NCI-H69 (cell line): ENCODE data around the gene GSN.

Source experiments
- DNase-seq: peaks from one replicate; lab custom pipeline; 2025; lab: John Stamatoyannopoulos, UW

Gene GSN

DNA sequence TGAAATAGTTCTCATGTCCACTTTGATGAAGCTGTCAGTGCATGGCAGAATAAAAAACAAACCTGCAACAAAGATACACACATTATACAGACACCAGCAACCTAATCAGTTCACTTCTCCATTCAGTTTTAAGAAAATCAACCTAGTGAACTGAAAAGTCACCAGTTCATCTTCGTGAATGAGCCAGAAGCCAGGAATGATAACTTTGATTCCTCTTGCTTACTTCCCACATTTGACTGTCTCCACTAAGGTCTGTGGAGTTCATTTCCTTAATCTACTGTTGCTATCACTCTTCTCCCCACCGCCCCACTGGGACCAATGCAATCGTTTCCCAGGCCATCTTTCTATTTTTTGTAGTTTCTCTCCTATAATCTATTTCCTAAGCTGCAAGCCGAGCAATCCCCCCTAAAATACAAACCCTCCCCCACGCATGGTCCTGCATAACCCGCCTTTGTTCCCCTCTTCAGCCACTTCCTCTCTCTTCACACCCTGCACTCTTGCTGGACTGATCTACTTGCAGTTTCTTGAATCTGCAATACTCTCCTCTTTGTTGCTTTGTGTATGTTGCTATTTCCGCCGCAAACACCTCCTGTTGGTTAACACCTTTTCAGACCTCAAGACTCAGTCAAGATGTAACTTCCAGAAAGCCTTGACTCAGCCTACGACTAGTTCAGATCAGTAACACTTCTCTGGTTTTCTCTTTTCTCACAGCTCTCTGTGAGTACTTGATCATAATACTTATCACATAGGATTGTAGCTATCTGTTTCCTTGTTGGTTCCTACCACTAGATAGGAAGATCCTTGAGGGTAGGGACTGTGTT lies 85.5 kb downstream of the GSN start:
- DNase-seq = no peak

DNA sequence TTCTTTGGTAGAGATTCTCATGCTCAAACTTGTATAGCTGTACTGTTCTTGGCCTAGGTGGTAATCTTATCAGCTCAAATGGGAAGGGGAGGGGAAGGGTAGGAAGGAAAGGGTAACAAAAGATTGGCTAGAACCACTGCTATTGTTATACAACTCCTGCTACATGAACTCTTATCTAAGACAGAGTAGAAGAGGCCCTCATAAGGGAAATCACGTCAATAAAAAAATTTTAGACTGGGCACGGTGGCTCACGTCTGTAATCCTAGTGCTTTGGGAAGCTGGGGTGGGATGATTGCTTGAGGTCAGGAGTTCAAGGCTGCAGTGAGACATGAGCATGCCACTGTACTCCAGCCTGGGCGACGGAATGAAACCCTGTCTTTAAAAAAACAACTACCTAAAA lies 86.2 kb downstream of the GSN start:
- no peak for DNase-seq

DNA sequence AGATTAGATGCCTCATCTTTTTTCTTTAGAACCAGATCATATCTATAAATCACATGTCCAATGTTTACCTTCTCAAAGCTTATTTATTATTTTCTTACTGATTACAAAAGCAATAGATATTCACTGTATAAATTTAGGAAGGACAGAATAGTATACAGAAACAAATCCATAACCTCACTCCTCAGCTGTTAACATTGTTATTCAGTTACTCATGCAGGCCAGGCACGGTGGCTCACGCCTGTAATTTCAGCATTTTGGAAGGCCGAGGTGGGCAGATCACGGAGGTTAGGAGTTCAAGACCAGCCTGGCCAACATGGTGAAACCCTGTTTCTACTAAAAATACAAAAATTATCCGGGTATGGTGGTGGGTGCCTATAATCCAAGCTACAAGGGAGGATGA lies 86.8 kb downstream of the GSN start:
- no peak for DNase-seq

DNA sequence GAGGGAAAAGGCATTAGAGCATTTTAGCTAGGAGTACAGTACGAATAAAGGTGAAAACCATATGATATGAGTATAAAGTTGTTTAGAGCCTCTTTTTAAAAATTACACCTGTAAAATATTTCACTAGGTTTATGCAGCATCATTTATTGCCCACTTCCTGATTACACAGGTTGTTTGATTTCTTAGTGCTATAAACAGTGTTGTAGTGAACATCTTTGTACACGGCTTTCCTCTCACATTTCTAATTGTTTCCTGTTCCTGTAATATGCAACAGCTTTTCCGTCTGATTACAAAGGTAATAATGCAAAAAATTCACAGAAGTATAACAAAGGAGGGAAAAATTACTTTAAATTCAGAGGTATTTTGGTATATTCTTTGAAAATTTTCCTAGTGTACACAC lies 89.0 kb downstream of the GSN start:
- no peak for DNase-seq

DNA sequence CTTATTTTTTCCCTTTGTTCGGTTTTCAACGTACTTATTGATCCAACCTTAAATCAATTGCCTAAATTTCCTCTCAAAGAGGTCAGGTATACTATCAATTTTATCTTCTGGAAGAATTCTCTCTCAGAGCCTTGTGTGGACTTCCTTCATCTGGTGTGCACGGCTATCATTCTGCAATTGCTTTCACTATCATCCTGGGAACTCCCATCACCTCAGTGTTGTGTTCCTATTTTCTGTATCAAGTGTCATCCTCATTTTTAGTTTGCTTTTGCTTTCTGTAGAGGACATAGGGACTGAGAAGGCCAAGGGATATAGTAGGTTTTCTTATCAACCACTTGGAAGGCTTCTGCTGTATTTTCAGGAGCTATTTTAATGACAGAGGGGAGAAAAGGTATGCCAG lies 90.8 kb downstream of the GSN start:
- no peak for DNase-seq

DNA sequence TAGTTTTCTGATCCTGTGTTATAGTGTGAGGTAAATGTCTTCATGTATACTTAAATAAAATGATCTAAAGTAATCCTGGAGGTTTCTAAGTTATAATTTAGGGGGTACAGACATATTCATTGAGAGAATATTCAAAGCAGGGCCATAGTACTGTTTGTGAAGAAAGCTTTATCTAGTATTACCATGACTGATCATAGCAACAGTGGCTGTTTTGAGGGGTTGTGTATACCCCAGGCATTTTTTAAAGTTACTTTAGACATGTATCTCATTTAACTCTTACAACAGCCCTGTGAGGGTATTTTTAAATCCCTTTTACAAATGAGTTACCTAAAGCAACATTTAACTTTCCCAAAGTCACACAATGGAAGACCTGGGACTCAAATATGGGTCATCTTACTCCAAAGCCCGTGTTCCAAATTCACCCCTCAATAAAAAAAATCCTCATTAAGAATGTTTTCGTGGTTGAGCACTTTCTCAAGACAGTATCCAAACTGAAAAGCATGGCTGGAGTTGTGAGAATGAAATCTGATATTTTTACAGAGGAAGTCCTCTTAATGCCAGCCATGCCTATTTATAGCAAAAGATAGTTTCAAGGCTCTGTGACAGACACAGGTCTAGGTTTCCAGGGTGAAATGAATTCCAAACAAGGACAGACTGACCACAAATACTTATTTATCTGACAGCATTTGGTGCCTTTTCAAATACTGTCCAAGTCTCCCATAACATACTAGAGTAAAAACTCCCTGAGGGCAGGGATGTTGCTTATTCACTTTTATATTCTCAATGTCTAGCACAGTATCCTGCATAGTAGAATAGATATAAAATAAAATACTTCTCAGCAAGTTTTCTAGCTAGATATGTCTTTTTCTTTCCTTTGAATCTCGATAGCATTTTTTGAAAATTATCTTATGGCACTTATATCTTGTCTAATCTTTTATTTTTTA lies 91.7 kb downstream of the GSN start:
- DNase-seq = no peak

DNA sequence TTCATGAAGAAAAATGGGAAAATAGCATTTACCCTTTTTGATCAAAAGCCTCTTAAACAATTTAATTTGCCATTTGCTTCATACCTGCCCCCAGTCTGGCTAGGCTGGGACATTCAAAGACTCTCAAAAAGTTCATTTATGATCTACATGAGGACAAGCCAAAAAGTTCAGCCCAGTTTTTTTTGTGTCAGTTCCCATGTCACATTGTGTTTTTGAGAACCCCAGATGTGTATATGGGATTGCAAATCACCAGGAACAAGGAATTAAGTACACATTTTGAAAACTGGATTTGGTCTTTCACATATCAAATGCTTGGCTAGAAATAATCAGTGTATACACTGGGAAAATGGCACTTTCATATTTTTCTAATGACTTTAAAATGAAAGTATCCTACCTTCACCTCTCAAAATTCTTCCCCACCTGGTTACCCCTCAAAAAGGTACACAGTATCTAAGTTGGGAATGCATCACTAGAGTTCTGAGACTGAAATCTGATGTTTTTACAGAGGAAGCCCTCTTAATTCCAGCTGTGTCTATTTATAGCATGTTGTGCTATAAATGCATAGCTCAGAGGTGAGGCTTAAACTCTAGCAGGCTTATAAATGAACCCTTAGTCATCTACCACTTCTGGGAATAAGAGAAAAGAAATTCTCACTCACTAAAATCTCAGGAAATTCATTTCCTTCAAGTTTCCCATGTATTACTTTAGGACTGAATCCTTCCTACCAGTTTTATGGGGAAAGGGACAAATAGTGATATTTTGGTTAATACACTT lies 92.8 kb downstream of the GSN start:
- DNase-seq = no peak

DNA sequence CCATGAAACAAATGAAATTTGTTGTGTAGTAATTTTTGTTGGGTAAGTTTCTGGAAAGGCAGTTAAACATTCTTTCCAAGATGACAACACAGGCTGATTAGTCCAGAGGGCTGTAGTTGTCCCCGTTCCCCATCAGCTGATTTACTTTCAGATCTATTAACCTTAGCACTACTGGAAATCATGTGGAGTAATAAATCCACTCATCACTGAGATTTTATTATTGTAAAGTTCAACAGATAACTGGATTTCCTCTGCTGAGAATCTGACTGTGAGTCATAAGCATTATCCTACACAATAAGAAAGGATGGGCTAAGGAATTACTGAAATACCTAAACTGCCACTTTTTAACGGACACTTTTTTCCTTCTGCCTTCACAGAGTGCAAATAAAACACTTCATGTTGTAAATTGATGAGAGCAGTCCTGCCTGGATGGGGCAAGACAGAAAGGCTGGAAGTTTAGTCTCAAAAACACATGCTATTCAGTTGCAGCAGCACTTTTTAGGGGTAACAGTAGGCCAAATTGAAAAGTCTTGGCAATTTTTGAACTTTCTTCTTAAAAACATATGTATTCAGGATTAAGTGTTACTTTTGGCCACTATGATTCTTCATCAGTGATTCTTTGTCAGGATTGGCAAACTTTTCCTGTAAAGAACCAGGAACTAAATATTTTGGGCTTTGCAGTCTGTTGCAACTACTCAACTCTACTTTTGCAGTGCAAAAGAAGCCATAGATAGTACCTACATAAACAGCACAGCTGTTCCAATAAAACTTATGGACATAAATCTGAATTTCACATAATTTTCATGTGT lies 95.1 kb downstream of the GSN start:
- DNase-seq = no peak

DNA sequence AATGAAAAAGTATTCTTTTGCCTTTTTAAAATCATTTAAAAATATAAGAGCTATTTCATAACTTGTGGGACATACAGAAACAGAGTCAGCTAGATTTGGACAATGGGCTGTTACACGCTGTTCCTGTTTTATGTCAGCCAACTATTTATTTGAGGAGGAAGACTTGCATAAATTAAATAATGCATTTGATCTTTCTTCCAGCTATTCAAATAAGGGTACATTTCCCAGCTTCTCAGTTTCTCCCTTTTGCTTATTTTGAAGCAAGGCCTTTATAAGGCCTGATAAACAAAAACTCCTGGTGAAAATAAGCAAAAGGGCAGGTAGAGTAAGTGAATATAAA lies 95.6 kb downstream of the GSN start:
- no peak for DNase-seq

DNA sequence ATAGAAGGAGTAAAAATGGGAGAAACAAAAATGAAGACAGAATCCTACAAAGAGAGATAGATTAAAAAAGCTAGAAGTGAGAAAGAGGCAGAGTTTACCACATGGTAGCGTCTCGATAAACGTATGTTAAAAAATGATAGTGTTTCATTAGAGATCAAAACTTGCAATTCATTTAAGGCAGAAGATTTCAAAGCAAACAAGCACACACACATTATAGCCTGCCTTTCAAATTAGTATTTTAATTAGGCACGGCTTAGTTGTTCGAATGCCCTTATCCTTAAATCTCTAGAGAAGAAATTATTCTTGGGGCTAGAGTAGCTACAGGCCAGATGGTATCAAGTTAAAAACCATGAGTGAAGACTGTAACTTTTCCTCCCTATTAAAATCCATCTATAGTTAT lies 96.1 kb downstream of the GSN start:
- no peak for DNase-seq

DNA sequence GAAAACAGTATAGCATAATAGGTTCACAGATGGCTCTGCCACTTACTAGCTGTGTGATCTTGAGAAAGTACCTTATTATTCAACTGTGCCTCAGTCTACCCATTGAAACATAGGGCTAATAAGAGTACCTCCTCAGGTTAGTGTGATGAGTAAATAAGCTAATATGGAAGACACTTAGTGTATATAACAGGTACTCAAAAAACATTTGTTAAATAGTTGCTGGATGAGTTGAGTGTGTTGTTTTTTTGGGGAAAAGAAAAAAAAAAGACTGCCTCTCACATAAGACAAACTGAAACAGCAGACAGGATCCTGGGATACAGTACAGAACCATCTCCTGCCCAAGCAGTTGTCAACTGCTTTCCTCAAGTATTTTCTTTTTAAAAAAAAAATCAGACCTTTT lies 96.9 kb downstream of the GSN start:
- no peak for DNase-seq

DNA sequence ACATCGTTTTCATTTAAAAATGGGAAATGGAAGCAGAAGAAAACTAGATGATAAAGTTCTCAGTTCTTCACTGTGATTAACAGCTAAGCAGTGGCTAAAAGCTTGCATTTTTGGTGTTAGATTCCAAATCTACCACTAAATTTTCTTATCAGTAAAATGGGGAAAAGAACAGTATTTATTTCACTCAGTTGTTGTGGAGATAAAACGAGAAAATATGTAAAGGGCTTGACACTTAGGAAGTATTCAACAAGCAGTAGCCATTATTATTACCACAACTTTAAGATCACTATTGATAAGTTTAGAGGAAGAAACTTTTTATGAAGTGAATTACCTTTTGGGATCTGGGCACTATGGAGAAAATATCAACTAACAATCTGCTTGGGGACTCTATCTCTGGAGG lies 97.6 kb downstream of the GSN start:
- no peak for DNase-seq

DNA sequence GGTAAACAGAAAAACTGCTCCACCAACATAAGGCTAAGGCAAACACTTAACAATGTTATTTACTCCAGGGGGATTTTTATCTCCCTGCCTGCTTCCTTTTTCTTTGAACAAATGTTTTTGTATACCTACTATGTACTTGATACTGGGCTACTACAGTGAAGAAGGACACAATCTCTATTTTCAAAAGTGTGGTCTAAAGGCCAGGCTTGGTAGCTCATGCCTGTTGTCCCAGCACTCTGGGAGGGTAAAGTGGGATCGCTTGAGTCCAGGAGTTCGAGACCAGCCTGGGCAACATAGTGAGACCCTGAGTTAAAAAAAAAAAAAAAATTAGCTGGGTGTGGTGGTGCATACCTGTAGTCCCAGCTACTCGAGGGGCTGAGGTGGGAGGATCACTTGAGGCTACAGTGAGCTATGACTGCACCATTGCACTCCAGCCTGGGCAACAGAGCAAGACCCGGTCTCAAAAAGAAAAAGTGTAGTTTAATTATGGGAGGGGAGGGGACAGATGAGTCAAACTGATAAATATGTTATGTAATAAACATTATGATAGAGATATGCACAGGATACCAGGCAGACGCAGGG lies 98.7 kb downstream of the GSN start:
- no peak for DNase-seq

DNA sequence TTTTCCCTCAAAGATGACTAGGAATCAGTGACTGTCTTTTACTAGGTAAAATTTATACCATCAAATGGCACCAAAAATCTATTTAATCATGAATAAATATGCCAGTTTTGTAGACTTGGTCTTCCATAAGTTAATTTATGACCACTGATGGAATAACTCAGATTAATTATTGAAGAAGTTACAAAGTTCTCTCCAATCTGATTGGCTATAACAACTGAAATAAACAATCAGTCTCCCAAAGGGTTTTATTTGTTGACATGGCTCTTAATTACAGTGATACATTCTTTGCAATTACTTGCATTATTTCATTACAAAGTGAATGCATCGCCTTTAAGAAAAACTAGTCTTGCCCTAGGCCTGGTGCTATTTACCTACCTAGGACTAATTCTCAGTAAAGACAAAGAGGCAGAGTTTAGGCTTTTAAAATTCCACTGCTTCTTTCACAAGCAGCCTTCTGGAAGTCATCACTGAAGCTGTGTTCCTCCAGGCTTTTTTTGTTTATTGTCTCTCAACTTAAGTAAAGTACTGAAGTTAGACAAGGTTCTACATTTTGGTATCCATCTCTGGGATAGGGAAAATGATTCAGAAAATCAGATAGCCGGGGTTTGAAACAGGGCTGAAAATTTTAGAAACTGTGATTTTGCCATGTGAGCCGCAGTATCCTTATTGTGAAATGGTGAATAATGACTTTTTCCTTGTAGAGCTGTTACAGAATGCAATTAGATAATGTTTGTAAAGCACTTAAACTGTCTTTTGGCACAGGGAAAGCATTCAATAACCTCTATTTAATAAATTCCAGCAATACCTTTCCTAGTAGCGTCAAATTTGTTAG lies 99.6 kb downstream of the GSN start:
- no peak for DNase-seq

DNA sequence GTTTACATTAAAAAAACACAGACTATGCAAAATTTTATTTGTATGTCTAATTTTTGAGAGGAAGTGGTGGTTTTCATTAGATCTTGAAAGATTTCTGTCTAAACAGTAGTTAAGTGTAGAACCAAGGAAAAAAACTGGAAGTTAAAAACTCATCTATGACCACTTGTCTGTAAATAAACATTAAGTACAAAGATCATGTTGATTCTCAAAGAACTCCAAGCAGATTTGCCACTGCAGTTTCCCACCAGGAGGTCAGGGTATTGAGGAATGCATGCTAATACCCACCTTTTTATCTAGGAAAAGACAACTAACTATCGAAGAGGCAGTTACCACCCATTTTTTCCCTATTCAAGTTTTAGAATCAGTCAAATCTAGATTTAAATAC lies 100.2 kb downstream of the GSN start:
- no peak for DNase-seq

DNA sequence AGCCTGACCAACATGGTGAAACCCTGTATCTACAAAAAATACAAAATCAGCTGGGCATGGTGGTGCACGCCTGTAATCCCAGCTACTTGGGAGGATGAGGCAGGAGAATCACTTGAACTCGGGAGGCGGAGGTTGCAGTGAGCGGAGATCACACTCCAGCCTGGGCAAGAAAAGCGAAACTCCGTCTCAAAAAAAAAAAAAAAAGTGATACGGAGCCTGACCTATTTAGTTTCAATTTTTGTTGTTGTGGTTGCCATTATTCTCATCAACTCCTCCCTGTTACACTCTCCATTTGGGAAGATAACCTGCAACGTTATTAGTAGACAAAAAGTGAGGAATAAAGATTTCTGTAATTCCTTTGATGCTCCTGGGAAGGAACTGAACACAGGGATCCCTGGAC lies 100.8 kb downstream of the GSN start:
- DNase-seq = no peak

DNA sequence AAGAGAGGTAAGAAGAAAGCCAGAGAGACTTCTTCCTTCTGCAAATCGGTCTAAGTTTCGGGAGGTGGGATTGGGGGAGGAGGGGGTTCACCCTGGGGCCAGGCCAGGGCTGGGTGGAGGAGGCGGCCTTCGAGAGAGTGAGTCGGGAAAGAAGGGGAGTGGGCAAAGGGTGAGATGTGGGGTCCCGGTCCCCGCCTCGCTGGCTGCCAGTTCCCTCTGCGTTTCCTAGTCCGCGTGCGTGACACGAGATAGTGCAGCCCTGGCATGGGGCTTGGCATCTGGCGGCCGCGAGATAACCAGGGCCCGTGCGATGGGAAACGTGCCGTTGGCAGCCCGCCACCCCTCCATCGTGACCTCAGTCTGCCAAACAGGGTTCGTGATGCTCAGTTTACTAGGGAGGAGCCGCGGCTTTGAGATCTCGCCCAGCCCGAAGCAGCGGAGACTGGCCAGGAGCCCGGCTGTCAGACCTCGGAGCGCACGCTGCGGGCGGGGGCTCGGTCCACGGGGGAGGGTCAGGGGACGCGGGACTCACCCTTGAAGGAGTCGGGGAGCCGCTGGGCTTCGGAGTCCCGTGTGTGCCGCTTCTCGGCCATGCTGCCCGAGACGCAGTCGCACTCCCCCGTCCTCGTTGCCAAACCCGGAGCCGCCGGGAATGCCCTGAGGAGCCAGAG lies 101.8 kb downstream of the GSN start, which contains the start of gene STOM:
TSS of gene STOM (minus strand) at position 656 of the 671 bp plus-strand sequence. CDS start at position 593, 63 bp downstream.
- DNase-seq = peak; percentile 65

DNA sequence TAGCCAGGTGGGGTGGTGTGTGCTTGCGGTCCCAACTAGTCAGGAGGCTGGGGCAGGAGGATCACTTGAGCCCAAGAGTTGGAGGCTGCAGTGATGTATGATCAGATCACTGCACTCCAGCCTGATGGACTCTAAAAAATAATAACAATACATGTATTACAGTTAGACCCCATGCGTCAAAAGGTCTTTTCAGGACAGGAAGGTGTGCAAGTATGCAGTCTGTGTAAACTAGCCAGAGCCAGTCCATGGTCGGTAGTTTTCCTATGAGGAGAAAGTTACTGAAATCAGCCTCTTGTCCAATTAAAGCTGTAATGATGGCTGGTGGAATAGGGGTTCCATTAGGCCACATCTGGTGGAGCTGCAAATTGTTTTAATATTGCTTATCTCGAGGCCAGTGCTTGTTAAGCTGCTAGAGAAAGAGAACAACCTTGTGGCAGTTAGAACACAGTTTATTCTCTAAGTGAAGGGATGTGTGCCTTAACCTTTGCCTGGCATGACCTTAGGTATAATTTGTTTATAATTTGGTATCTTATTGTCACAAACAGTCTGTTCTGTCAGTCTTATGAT lies 103.6 kb downstream of the GSN start:
- no peak for DNase-seq

DNA sequence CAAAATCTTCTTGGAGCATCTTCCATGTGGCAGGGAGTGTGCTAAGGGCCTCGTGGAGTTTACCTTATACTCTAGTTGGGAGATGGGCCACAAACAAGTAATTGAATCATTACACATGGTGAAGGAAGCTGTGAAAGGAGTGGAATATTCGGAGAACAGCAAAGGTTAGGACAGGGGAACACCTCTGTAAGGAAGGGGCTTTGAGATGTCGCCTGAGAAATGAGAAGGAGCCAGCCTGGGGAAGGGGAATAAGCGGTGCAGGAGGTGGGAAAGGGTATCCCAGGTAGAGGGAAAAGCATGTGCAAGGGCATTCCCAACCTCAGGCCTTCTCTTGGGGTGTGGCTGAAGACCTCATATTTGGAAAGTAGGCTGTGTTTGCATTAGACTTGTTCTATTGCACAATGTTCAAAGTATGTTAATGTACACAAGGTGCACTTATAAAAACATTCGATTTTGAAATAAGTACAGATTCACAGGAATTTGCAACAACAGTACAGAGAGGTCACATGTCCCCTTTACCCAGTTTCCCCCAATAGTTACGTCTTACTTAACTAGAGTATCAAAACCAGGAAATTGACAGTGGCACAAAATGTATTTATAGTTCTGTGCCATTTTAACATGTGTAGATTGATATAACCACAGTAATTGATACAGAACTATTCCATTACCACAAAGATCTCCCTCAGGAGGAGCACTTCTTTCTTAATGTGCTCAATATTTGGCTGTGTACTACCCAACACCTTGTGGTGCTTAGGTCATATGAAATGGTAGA lies 104.5 kb downstream of the GSN start:
- no peak for DNase-seq
